Measurements from ENCODE around the gene FOXL1.
A peak's percentile ranks its signal among the peaks of the same experiment; 100 is the strongest.

The FOXL1 gene

GRCh38 chr16:86577314-86577971, 906 bp upstream of the FOXL1 start:
- Histone ChIP-seq H3K4me1 (ENCODE audit: control insufficient read depth, insufficient read depth, low read length) (peaks cover 3% of the 10 kb centered on the region; the same call in 1 of the 2 replicates), H3K9me3 (ENCODE audit: control insufficient read depth, insufficient read depth, low read depth, low read length) (no peaks in the 10 kb centered on the region), H3K27ac (ENCODE audit: extremely low read depth, low read depth, low read length) (no peak overlapping the region), H3K4me3 (ENCODE audit: low read depth, low read length) (no peak overlapping the region), H3K36me3 (ENCODE audit: control insufficient read depth in 2 of 2, insufficient read depth in 1 of 2, low read length in 2 of 2) (no peaks in the 10 kb centered on the region)
- ChIA-PET POLR2A (no interaction called here), CTCF (no interaction called here)
- TF ChIP-seq ZFHX2 (tag by site-specific recombination; conservative IDR thresholded peaks at IDR 0.05) (peak; percentile 73; the same call in 1 of the 2 replicates), ZNF18 (tag by site-specific recombination; IDR thresholded peaks at IDR 0.05) (no peak), ZNF2 (tag by site-specific recombination; IDR thresholded peaks at IDR 0.05) (no peak), GLI4 (tag by site-specific recombination; IDR thresholded peaks at IDR 0.05) (no peak), ZNF23 (tag by site-specific recombination; IDR thresholded peaks at IDR 0.05; ENCODE audit: borderline replicate concordance) (no peak), GLIS2 (tag by site-specific recombination; IDR thresholded peaks at IDR 0.05) (no peak), ZNF776 (tag by site-specific recombination; IDR thresholded peaks at IDR 0.05; ENCODE audit: borderline replicate concordance) (no peak), BCL6B (tag by site-specific recombination; IDR thresholded peaks at IDR 0.05) (no peak), REPIN1 (tag by site-specific recombination; IDR thresholded peaks at IDR 0.05; ENCODE audit: low read depth) (no peak), ZNF223 (tag by site-specific recombination; IDR thresholded peaks at IDR 0.05) (no peak), ZNF335 (tag by site-specific recombination; conservative IDR thresholded peaks at IDR 0.05) (no peak), ZNF830 (tag by site-specific recombination; IDR thresholded peaks at IDR 0.05; ENCODE audit: low read depth) (no peak), ZNF433 (tag by site-specific recombination; IDR thresholded peaks at IDR 0.05; ENCODE audit: low read depth) (no peak), ZNF747 (tag by site-specific recombination; IDR thresholded peaks at IDR 0.05) (no peak), YY2 (tag by site-specific recombination; IDR thresholded peaks at IDR 0.05) (no peak), KLF17 (tag by site-specific recombination; IDR thresholded peaks at IDR 0.05) (0 out of 2 replicates have a peak, but pooled peaks have one; percentile 5), ZNF560 (tag by site-specific recombination; IDR thresholded peaks at IDR 0.05; ENCODE audit: borderline replicate concordance) (no peak), EGR2 (tag by site-specific recombination; IDR thresholded peaks at IDR 0.05; ENCODE audit: low read depth) (peak; percentile 6; the same call in 1 of the 2 replicates), ZNF791 (tag by site-specific recombination; IDR thresholded peaks at IDR 0.05) (no peak), ZNF571 (tag by site-specific recombination; IDR thresholded peaks at IDR 0.05) (no peak), ZNF692 (tag by site-specific recombination; IDR thresholded peaks at IDR 0.05) (no peak), ZNF701 (tag by site-specific recombination; IDR thresholded peaks at IDR 0.05) (no peak), ZNF133 (tag by site-specific recombination; IDR thresholded peaks at IDR 0.05) (no peak)

Measured in HEK293 (cell line).